NB4 (cell line): ENCODE results near the gene NR4A3.

ENCODE experiments used
- DNase-seq: peaks from one replicate; pipeline ENCODE4 v3.0.0; 2010; ENCODE audit warnings: low read depth
- H3K4me3 ChIP-seq: one replicate; pipeline ENCODE4 v1.5.1; 2011; ENCODE audit warnings: mild to moderate bottlenecking, low read depth, low read length, moderate library complexity
- MAX ChIP-seq: IDR thresholded peaks from 2 replicates; pipeline ENCODE4 v1.6.1; 2011; ENCODE audit warnings: low read depth, low read length
- MYC ChIP-seq: IDR thresholded peaks from 2 replicates; pipeline ENCODE4 v1.6.1; 2011; ENCODE audit warnings: low read depth, low read length
- POLR2A ChIP-seq: IDR thresholded peaks from 2 replicates; pipeline ENCODE4 v1.6.1; 2011; ENCODE audit warnings: mild to moderate bottlenecking; ENCODE audit not compliant: insufficient read length; ENCODE audit errors: extremely low read depth
- TF ChIP-seq, protein P1 (sequence below): IDR thresholded peaks from one replicate; pipeline ENCODE4 v1.5.1; 2012; ENCODE audit warnings: low read depth, low read length

NR4A3 gene

GRCh38 chr9:99896119-99896518, 74.4 kb downstream of the NR4A3 start:
- DNase-seq = no peak
- TF ChIP-seq MAX (no peak), POLR2A (no peak), MYC (no peak)
- TF ChIP-seq, protein P1, sequence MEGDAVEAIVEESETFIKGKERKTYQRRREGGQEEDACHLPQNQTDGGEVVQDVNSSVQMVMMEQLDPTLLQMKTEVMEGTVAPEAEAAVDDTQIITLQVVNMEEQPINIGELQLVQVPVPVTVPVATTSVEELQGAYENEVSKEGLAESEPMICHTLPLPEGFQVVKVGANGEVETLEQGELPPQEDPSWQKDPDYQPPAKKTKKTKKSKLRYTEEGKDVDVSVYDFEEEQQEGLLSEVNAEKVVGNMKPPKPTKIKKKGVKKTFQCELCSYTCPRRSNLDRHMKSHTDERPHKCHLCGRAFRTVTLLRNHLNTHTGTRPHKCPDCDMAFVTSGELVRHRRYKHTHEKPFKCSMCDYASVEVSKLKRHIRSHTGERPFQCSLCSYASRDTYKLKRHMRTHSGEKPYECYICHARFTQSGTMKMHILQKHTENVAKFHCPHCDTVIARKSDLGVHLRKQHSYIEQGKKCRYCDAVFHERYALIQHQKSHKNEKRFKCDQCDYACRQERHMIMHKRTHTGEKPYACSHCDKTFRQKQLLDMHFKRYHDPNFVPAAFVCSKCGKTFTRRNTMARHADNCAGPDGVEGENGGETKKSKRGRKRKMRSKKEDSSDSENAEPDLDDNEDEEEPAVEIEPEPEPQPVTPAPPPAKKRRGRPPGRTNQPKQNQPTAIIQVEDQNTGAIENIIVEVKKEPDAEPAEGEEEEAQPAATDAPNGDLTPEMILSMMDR = no peak
- H3K4me3 ChIP-seq = no peak overlapping the region

DNA sequence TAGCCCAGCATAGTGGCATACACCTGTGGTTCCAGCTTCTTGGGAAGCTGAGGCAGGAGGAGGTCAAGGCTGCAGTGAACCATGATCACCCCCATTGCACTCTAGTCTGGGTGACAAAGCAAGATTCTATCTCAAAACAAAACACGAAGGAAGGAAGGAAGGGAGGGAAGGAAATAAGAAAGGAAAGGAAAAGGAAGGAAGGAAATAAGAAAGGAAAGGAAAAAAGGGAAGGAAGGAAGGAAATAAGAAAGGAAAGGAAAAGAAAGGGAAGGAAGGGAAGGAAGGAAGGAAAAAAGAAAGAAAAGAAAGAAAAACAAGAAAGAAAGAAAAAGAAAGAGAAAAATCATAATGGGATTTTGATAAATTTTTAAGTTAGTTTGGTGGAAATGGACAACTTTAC, 81.7 kb downstream of the NR4A3 start:
- DNase-seq = no peak
- H3K4me3 ChIP-seq = no peak overlapping the region

GRCh38 chr9:99905833-99906402, 84.2 kb downstream of the NR4A3 start:
- peak overlapping the region; percentile 65 for H3K4me3 ChIP-seq
- TF ChIP-seq, protein P1 = no peak
- TF ChIP-seq MAX (no peak), MYC (no peak), POLR2A (no peak)
- DNase-seq = no peak

More for the DNA sequence above, 81.7 kb downstream of the NR4A3 start:
- TF ChIP-seq POLR2A (no peak), MAX (no peak), MYC (no peak)
- TF ChIP-seq, protein P1 = no peak

GRCh38 chr9:99906403-99907207, 84.9 kb downstream of the NR4A3 start, which contains the start of gene STX17:
Gene STX17, plus strand, starts transcription at chr9:99906654. Its CDS starts 8,586 bp downstream, at chr9:99915240.
- H3K4me3 ChIP-seq = peak within 1 kb of the TSS; percentile 76
- peak; percentile 77 for DNase-seq
- peak; percentile 75 for TF ChIP-seq POLR2A
- TF ChIP-seq MAX = peak; percentile 46; the same call in 1 of the 2 replicates
- TF ChIP-seq, protein P1 = no peak
- peak; percentile 62 for TF ChIP-seq MYC

DNA sequence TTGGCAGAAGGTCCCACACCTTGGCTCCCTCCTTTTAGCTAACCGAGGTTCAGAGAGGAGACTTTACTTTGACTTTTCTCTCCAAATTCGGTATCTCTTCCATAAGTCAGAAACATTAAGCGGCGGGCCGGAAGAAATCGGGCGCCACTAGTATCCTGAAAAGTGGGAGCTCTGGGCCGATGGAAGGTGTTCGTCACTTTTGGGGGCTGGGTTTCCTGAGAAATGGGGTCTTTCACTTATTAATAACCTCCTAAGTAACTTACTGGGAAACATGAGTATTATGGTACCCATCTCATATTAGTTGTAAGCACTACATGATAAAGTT, 85.5 kb downstream of the NR4A3 start:
- no peak for DNase-seq
- no peak for TF ChIP-seq POLR2A
- no peak for TF ChIP-seq MYC
- TF ChIP-seq, protein P1 = no peak
- no peak for TF ChIP-seq MAX
- H3K4me3 ChIP-seq = peak overlapping the region; percentile 76
